Astrocyte of the spinal cord (primary cell): ENCODE data around the gene ZNF236.

Source experiments
- DNase-seq: peaks from one replicate; pipeline ENCODE4 v3.0.0; 2011; ENCODE audit warnings: low read depth, low spot score
- H3K4me3 ChIP-seq: 2 replicates; pipeline ENCODE4 v1.5.1; 2011; ENCODE audit warnings: low read depth, mild to moderate bottlenecking, low read length, moderate library complexity
- CTCF ChIP-seq: IDR thresholded peaks from 2 replicates; pipeline ENCODE4 v1.5.1; 2012; ENCODE audit warnings: low read depth, mild to moderate bottlenecking, low read length, inconsistent platforms
- in situ Hi-C: cut with HindIII; loops from 2 replicates; pipeline ENCODE4 v1.10.0; 2017; ENCODE audit warnings: low sequenced_read_pairs

The ZNF236 gene

GRCh38 chr18:76827205-76828200 is 5.1 kb downstream of the ZNF236 start:
- in situ Hi-C loops: no loop called here

GRCh38 chr18:76834379-76834778 is 12.0 kb downstream of the ZNF236 start:
- no peak overlapping the region for H3K4me3 ChIP-seq
- DNase-seq: no peak
- no peak for TF ChIP-seq CTCF
- in situ Hi-C loops: no loop called here

More at GRCh38 chr18:76827205-76828200, 5.1 kb downstream of the ZNF236 start:
- no peak for TF ChIP-seq CTCF
- no peak overlapping the region for H3K4me3 ChIP-seq
- peak; percentile 30 for DNase-seq

- H3K4me3 ChIP-seq: no peak overlapping the region
- no peak for DNase-seq
- TF ChIP-seq CTCF: no peak
- in situ Hi-C loops: no loop called here
Observed at GRCh38 chr18:76835380-76835779, 13.0 kb downstream of the ZNF236 start.

- no peak for TF ChIP-seq CTCF
- no peak for DNase-seq
- H3K4me3 ChIP-seq: no peak overlapping the region
- in situ Hi-C loops: no loop called here
Observed at GRCh38 chr18:76837071-76837470, 14.7 kb downstream of the ZNF236 start.

GRCh38 chr18:76838182-76838581 is 15.8 kb downstream of the ZNF236 start:
- no peak for DNase-seq
- H3K4me3 ChIP-seq: no peak overlapping the region
- TF ChIP-seq CTCF: no peak
- in situ Hi-C loops: no loop called here

GRCh38 chr18:76839086-76839794 is 16.9 kb downstream of the ZNF236 start:
- no peak overlapping the region for H3K4me3 ChIP-seq
- in situ Hi-C loops: no loop called here
- no peak for TF ChIP-seq CTCF
- no peak for DNase-seq
